HFF-Myc (cell line): ENCODE measurements around the gene PTPN4.

Experiments
- DNase-seq: peaks from one replicate; pipeline ENCODE4 v3.0.0-alpha.2; 2011; ENCODE audit warnings: low read depth; ENCODE audit errors: extremely low read depth
- H3K4me3 ChIP-seq: replicated peaks from 2 replicates; pipeline ENCODE4 v1.5.1; 2011; ENCODE audit warnings: low read depth, mild to moderate bottlenecking, control low read depth, low read length
- TF ChIP-seq, protein P1 (sequence below): IDR thresholded peaks from 2 replicates; pipeline ENCODE4 v1.5.1; 2012; ENCODE audit warnings: mild to moderate bottlenecking, low read depth, low read length, control low read depth; ENCODE audit errors: missing control alignments

PTPN4 gene

DNA sequence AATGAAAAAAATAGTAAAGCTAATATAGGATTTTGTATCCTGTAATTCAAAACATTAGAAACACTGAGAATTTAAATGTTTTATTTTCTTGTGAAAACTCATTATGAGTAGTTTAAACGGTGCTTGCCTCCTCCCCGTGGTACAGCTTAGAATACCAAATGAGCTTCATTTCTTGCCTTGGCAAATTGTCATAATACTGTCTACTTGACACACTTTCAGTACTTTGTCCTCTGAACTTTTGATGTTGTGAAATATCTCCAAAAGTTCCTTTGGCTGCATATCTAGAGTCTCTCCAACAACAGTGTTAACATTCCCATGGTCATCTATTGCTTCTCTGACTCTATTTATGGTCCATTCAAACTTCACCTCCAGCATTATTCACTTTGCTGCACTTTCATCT is 191.2 kb downstream of the PTPN4 start:
- DNase-seq = no peak
- no peak overlapping the region for H3K4me3 ChIP-seq
- TF ChIP-seq, protein P1, sequence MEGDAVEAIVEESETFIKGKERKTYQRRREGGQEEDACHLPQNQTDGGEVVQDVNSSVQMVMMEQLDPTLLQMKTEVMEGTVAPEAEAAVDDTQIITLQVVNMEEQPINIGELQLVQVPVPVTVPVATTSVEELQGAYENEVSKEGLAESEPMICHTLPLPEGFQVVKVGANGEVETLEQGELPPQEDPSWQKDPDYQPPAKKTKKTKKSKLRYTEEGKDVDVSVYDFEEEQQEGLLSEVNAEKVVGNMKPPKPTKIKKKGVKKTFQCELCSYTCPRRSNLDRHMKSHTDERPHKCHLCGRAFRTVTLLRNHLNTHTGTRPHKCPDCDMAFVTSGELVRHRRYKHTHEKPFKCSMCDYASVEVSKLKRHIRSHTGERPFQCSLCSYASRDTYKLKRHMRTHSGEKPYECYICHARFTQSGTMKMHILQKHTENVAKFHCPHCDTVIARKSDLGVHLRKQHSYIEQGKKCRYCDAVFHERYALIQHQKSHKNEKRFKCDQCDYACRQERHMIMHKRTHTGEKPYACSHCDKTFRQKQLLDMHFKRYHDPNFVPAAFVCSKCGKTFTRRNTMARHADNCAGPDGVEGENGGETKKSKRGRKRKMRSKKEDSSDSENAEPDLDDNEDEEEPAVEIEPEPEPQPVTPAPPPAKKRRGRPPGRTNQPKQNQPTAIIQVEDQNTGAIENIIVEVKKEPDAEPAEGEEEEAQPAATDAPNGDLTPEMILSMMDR = no peak

- H3K4me3 ChIP-seq = no peak overlapping the region
- TF ChIP-seq, protein P1 = no peak
Measured at GRCh38 chr2:119958670-119959268, 199.0 kb downstream of the PTPN4 start.

GRCh38 chr2:119960821-119961220 is 201.1 kb downstream of the PTPN4 start:
- TF ChIP-seq, protein P1 = no peak
- DNase-seq = no peak
- H3K4me3 ChIP-seq = no peak overlapping the region

More at GRCh38 chr2:119958670-119959268, 199.0 kb downstream of the PTPN4 start:
- DNase-seq = no peak

DNA sequence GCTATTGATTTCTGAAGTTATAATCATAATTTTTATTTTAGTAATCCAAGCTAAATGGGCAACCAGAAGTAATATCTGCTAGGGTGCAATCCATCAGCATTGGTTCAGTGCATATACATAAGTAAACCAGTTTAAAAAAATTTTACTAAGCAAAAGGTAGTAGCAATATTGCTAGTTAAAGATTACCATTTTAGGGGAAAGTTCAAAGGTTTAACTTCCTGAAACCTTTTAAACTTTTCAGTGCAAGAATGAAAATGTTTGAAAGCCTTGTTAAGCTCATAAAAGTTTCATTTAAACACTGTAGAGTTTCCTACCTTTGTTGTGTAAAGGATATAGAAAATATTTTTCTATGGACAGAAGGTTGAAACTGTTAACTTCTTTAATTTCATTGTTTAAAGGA is 222.2 kb downstream of the PTPN4 start:
- no peak for DNase-seq
- TF ChIP-seq, protein P1 = no peak
- H3K4me3 ChIP-seq = no peak overlapping the region

GRCh38 chr2:119982506-119982905 is 222.8 kb downstream of the PTPN4 start:
- TF ChIP-seq, protein P1 = no peak
- DNase-seq = no peak

GRCh38 chr2:119983108-119983507 is 223.4 kb downstream of the PTPN4 start:
- H3K4me3 ChIP-seq = no peak overlapping the region

More at GRCh38 chr2:119982506-119982905, 222.8 kb downstream of the PTPN4 start:
- no peak overlapping the region for H3K4me3 ChIP-seq

More at GRCh38 chr2:119983108-119983507, 223.4 kb downstream of the PTPN4 start:
- DNase-seq = no peak
- TF ChIP-seq, protein P1 = no peak
